T-helper 1 cell (primary cell): ENCODE measurements around the gene LSM7.
A peak's percentile ranks its signal among the peaks of the same experiment; 100 is the strongest.

Experiments
- DNase-seq, 5 donors: peaks; one replicate each; pipeline ENCODE4 v3.0.0-alpha.2; 2012 to 2020

The LSM7 gene

DNA sequence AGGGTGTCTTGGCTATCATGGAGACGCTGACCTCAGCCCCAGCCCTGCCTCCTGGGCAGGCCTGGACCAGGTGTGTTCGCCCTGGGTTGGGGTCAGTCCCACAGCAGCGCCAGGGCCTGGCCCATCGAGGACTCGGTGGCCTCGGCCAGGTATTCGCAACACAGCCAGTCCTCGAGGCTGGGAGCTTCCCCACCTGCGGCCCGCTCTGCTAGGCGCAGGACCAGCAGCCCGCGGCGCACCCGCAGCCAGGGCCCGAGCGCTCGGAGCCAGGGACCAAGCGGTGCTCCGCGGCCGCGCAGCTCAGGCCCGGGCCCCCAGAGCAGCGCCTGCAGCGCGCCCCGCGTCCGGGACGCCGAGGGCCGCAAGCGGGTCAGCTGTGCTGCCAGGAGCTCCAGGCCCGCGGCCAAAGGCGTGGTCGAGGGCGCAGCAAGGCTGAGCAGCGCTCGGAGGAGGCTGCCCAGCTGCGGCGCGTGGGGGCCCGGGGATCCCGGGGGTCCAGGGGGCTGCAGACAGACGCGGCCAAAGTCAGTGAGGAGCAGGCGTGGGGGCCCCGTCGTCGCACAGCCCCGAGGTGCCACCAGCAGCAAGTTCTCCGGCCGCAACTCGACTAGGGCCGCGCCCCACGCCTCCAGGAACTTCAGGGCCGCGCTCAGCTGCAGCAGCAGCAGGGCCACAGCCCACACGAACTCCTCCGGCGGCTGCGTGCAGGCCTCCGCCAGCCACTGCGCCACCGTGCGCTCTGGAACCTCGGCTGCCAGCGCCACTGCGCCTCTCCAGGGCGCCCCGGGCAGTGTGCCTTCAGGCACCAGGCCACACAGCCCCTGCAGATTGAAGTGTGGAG lies 52.6 kb downstream of the LSM7 start:
- DNase-seq, result no peak

DNA sequence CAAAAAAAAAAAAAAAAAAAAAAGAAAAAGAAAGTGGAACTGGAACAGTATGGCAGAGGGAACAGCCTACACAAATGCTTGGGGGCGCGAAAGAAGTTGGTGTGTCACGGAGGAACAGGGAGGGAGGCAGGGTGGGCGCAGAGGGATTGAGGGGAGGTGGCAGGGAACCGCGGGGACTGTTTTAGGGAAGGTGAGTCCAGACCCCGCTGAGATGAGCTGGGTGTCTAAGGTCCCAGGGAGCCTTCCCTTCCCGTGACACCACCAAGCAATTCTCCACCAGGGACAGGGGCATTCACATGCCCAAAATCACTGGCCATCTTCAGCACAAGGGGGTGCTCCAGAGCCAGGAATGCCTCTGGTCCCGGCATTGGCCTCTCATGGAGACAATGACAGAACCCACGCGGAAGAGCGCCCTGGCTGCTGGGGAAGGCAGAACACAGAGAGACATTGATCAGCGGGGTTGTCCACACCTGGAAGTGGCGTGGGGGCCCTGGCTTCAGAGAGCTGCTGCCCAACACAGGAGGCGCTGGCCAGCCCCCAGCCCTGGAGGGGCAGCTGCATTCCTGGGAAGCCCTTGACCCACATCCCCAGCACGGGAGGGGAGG lies 53.4 kb downstream of the LSM7 start:
- DNase-seq, result peak in 1 of 5 donors; percentile 41

DNA sequence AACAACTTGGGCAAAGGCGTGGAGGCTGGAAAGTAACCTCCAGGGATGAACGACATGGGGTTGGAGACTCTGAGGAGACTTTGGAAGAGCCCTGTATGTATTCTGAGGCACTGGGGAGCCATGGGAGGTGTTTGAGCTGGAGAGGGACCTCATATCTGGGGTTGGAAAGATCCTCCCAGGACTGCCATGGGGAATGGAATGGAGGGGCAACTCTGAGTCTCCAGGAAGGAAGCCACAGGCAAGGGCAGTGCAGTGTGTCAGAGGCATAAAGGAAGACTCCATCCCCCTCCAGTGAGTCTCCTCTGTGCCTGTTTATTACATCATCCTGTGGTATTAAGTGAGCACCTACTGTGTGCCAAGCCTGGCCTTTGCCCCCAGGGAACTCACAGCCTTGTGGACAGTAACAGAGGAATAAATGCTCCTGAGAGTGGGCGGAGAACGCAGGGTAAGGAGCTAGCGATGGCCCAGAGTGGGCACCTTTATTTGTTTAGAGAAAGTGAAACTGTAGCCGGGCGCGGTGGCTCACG lies 54.1 kb downstream of the LSM7 start:
- DNase-seq, result no peak

DNA sequence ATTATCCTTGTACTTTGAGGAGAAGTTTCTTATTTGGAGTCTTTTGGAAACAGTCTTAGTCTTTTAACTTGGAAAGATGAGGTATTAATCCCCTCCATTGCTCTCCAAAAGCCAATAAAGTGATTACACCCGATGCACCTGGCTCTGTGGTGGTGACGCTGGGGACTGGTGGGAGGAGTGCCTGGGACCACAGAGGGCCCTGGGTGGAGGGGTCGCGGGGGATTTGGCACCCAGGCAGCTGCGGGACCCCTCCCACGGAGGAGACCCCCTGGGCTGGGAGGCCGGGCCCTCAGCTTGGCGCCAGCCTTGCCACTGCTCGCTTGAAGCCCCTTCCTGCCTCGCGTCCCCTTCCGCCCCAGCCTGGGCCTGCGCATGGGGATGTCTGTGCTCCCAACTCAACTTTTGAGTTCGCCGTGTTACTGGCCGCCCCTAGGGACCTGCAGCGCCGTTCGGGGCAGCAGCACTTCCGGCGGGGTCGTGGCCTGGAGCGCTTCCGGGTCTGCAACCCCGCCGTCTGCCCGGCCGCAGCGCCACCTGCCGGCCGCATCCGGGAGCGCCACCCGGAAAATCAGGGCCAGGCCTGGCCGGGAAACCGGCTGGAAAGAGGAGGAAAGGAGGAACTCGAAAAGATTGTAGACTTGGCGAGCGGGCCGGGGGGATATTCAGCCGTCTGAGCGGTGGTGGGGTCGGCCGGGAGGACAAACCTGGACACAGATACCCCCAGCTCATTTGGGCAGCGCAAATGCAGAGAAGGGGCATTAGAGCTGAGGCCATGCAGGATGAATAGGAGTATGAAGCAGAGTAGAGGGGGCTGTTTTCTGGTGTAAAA lies 54.8 kb downstream of the LSM7 start:
- DNase-seq, result peak; percentile 62 to 88 (median 65)
